Ascending aorta (tissue), 2 donors: ENCODE measurements around the gene GM2A. TPM values are rescaled to one million over a fixed set of nuclear protein-coding genes. Genes with fewer than 3 reads are reported as not detected.
"Not testable (repeated sequence)": the region's sequence is repeated elsewhere in the genome, so short reads cannot be mapped to it uniquely, and the experiment has no call there.

Experiments
- DNase-seq, 2 donors: peaks; one replicate each; pipeline ENCODE4 v3.0.0-alpha.2; 2019; ENCODE audit warnings: low spot score in 2 of 2
- H3K27ac ChIP-seq, 2 donors: fragments of 200-600 bp; sonication (generic); one replicate each; pipeline ENCODE4 v1.5.1; 2016 to 2017; ENCODE audit warnings: mild to moderate bottlenecking in 1 of 2
- H3K27me3 ChIP-seq: fragments of 200-600 bp; sonication (generic); one replicate; pipeline ENCODE4 v1.5.1; 2017
- H3K36me3 ChIP-seq, 2 donors: fragments of 200-600 bp; sonication (generic); one replicate each; pipeline ENCODE4 v1.5.1; 2016
- H3K4me1 ChIP-seq, 2 donors: fragments of 200-600 bp; sonication (generic); one replicate each; pipeline ENCODE4 v1.5.1; 2016 to 2017; ENCODE audit warnings: mild to moderate bottlenecking in 1 of 2
- H3K4me3 ChIP-seq, 2 donors: fragments of 200-600 bp; sonication (generic); one replicate each; pipeline ENCODE4 v1.5.1; 2016 to 2017; ENCODE audit warnings: mild to moderate bottlenecking in 1 of 2
- H3K9me3 ChIP-seq, 2 donors: fragments of 200-600 bp; sonication (generic); one replicate each; pipeline ENCODE4 v1.5.1; 2016
- CTCF ChIP-seq, 3 experiments: fragments of 200-600 bp in 2 of 3; fragments of 450-650 bp in 1 of 3; sonication (generic) in 2 of 3; IDR thresholded peaks; one replicate each; pipeline ENCODE4 v1.5.1; 2016 to 2019; ENCODE audit warnings: antibody characterized with exemption in 3 of 3, mild to moderate bottlenecking in 1 of 3, moderate library complexity in 1 of 3
- intact Hi-C: fragments of 100-400 bp; cut with DNase I; formaldehyde crosslinking; loops from one replicate; pipeline ENCODE4 v1.15.1; 2023
- total RNA-seq: library from RNA; depleted of rRNA; stranded (reverse); fragments of >200 nt; gene quantifications from one replicate; pipeline ENCODE4 v1.1.0, GENCODE V29; 2016

Gene GM2A
- total RNA-seq, 1 donor from 2014 or later, result 15.0 TPM

- no peak for TF ChIP-seq CTCF (IDR thresholded peaks at IDR 0.05)
- intact Hi-C loops, result loop anchor here (5.0 kb wide), 1 partner anchor 70 kb away; no protein-coding TSS in a partner anchor
- Histone ChIP-seq H3K27ac (no peak overlapping the region), H3K4me1 (peaks cover 0 to 4% of the 10 kb centered on the region in 2 donors), H3K4me3 (no peak overlapping the region), H3K9me3 (no peaks in the 10 kb centered on the region), H3K36me3 (no peaks in the 10 kb centered on the region), H3K27me3 (no peaks in the 10 kb centered on the region)
- DNase-seq, result no peak
These were observed 16.1 kb upstream of the GM2A start for GRCh38 chr5:151236888-151237287.

- H3K4me3 ChIP-seq, result no peak overlapping the region
- no peaks in the 10 kb centered on the region for H3K27me3 ChIP-seq
- no peaks in the 10 kb centered on the region for H3K36me3 ChIP-seq
- H3K9me3 ChIP-seq, result no peaks in the 10 kb centered on the region
- intact Hi-C loops, result loop anchor here (1.0 to 5.0 kb wide), 2 partner anchors 14 to 70 kb away; no protein-coding TSS in a partner anchor
- TF ChIP-seq CTCF (IDR thresholded peaks at IDR 0.05), result no peak
- H3K27ac ChIP-seq, result peak overlapping the region; percentile 48 to 53
- DNase-seq, result no peak
- peaks cover 0 to 4% of the 10 kb centered on the region in 2 donors for H3K4me1 ChIP-seq
These were observed 15.3 kb upstream of the GM2A start for GRCh38 chr5:151237685-151238084.

GRCh38 chr5:151238303-151238741, 14.7 kb upstream of the GM2A start:
- Histone ChIP-seq H3K27ac (peak overlapping the region; percentile 48 to 53), H3K4me1 (peaks cover 0 to 4% of the 10 kb centered on the region in 2 donors), H3K36me3 (no peaks in the 10 kb centered on the region), H3K9me3 (no peaks in the 10 kb centered on the region), H3K4me3 (peak overlapping the region; percentile 37 to 45), H3K27me3 (no peaks in the 10 kb centered on the region)
- intact Hi-C loops, result loop anchor here (1.0 to 5.0 kb wide), 2 partner anchors 15 to 71 kb away; no protein-coding TSS in a partner anchor
- DNase-seq, result peak in 1 of 2 donors; percentile 74
- TF ChIP-seq CTCF (IDR thresholded peaks at IDR 0.05), result peak in 1 of 3 experiments; percentile 5

- Histone ChIP-seq H3K27ac (peak overlapping the region; percentile 48 to 53), H3K4me3 (peak overlapping the region; percentile 37 to 45), H3K4me1 (peaks cover 0 to 4% of the 10 kb centered on the region in 2 donors), H3K9me3 (no peaks in the 10 kb centered on the region), H3K27me3 (no peaks in the 10 kb centered on the region), H3K36me3 (no peaks in the 10 kb centered on the region)
- intact Hi-C loops, result loop anchor here (1.0 to 5.0 kb wide), 2 partner anchors 72 to 113 kb away; no protein-coding TSS in a partner anchor
- DNase-seq, result peak in 1 of 2 donors; percentile 90
- peak; percentile 72 to 92 (median 74) for TF ChIP-seq CTCF (IDR thresholded peaks at IDR 0.05)
These were observed 13.6 kb upstream of the GM2A start for GRCh38 chr5:151239237-151239861.

GRCh38 chr5:151240268-151240835, 12.6 kb upstream of the GM2A start:
- intact Hi-C loops, result loop anchor here (10.0 kb wide), 1 partner anchor 186 kb away; no protein-coding TSS in a partner anchor

More at GRCh38 chr5:151240268-151240835, 12.6 kb upstream of the GM2A start:
- not testable (repeated sequence) for H3K4me1 ChIP-seq, H3K4me3 ChIP-seq, H3K27me3 ChIP-seq, DNase-seq, H3K27ac ChIP-seq, H3K36me3 ChIP-seq, H3K9me3 ChIP-seq
